Fibroblast of lung (primary cell): ENCODE results near the gene TCP11. TPM values are rescaled to one million over a fixed set of nuclear protein-coding genes. Genes with fewer than 3 reads are reported as not detected.

Experiments used
- DNase-seq, 2 donors: peaks; one replicate each; pipeline versions ENCODE4 v3.0.0 to v3.0.0-alpha.2; 2010; ENCODE audit warnings: low read depth in 2 of 2
- H2AFZ ChIP-seq: 2 replicates; pipeline ENCODE4 v1.5.1; 2012; ENCODE audit warnings: low read length, control low read depth, inconsistent platforms
- H3K27ac ChIP-seq: 2 replicates; pipeline ENCODE4 v1.5.1; 2011; ENCODE audit warnings: low read length, control low read depth; ENCODE audit not compliant: insufficient read depth
- H3K27me3 ChIP-seq: 2 replicates; pipeline ENCODE4 v1.5.1; 2011; ENCODE audit warnings: mild to moderate bottlenecking, low read length; ENCODE audit not compliant: control insufficient read depth, insufficient read depth
- H3K36me3 ChIP-seq: 2 replicates; pipeline ENCODE4 v1.5.1; 2011; ENCODE audit warnings: low read length; ENCODE audit not compliant: control insufficient read depth, insufficient read depth
- H3K4me1 ChIP-seq: 2 replicates; pipeline ENCODE4 v1.5.1; 2011; ENCODE audit warnings: low read length; ENCODE audit not compliant: control insufficient read depth, insufficient read depth; ENCODE audit errors: extremely low read depth
- H3K4me2 ChIP-seq: 2 replicates; pipeline ENCODE4 v1.5.1; 2011; ENCODE audit warnings: low read length, control low read depth; ENCODE audit not compliant: insufficient read depth; ENCODE audit errors: extremely low read depth
- H3K4me3 ChIP-seq, 4 experiments: fragments of 200-600 bp in 1 of 4; sonication (generic) in 1 of 4; replicated peaks in 1 of 4; 2 replicates each; pipeline ENCODE4 v1.5.1; 2011 to 2016; ENCODE audit warnings: low read length in 4 of 4, low read depth in 3 of 4, mild to moderate bottlenecking in 3 of 4, control low read depth in 2 of 4, inconsistent platforms in 1 of 4, mixed read lengths in 1 of 4; ENCODE audit not compliant: insufficient read depth in 1 of 4; ENCODE audit errors: control extremely low read depth in 1 of 4
- H3K79me2 ChIP-seq: 2 replicates; pipeline ENCODE4 v1.5.1; 2012; ENCODE audit warnings: mild to moderate bottlenecking, low read length, inconsistent platforms; ENCODE audit not compliant: control insufficient read depth, insufficient read depth
- H3K9ac ChIP-seq: 2 replicates; pipeline ENCODE4 v1.5.1; 2011; ENCODE audit warnings: mild to moderate bottlenecking, low read length, control low read depth; ENCODE audit not compliant: insufficient read depth
- H3K9me3 ChIP-seq: 2 replicates; pipeline ENCODE4 v1.5.1; 2012; ENCODE audit warnings: low read depth, low read length; ENCODE audit not compliant: control insufficient read depth, insufficient read depth
- H4K20me1 ChIP-seq: 2 replicates; pipeline ENCODE4 v1.5.1; 2011; ENCODE audit warnings: low read length; ENCODE audit not compliant: control insufficient read depth, insufficient read depth; ENCODE audit errors: extremely low read depth
- CTCF ChIP-seq, 2 donors: IDR thresholded peaks in 1 of 2; conservative IDR thresholded peaks in 1 of 2; 1 replicate in 1 of 2; 2 replicates in 1 of 2; pipeline ENCODE4 v1.5.1; 2011 to 2012; ENCODE audit warnings: low read length in 2 of 2, control low read depth in 1 of 2, inconsistent platforms in 1 of 2, low read depth in 1 of 2, mild to moderate bottlenecking in 1 of 2
- EZH2 ChIP-seq: IDR thresholded peaks from 2 replicates; pipeline ENCODE4 v1.5.1; 2012; ENCODE audit warnings: low read length, control low read depth, mild to moderate bottlenecking; ENCODE audit errors: missing control alignments
- polyA plus RNA-seq, 2 donors: library from polyadenylated mRNA; depleted of rRNA in 1 of 2; stranded (reverse) in 1 of 2; unstranded in 1 of 2; fragments of >200 nt; gene quantifications; 2 replicates each; pipeline ENCODE4 v1.2.1, GENCODE V29; 2011 to 2012; ENCODE audit warnings: missing spikeins in 1 of 2
- total RNA-seq: library from RNA; depleted of rRNA; stranded (reverse); fragments of >200 nt; gene quantifications from 2 replicates; pipeline ENCODE4 v1.2.1, GENCODE V29; 2014

TCP11 gene
- total and polyA plus RNA-seq, 2 donors (not counting 1 experiment from before 2014, with no cell fraction given) = 0.17 to 0.24 TPM

- no peak overlapping the region for H3K4me2 ChIP-seq
- no peak overlapping the region for H3K9ac ChIP-seq
Observed at GRCh38 chr6:35170891-35171290, 29.8 kb upstream of the TCP11 start.

GRCh38 chr6:35170166-35170565 lies 29.0 kb upstream of the TCP11 start:
- no peaks in the 10 kb centered on the region for H3K36me3 ChIP-seq
- H3K79me2 ChIP-seq = no peaks in the 10 kb centered on the region
- peak overlapping the region; percentile 31 for H3K27ac ChIP-seq
- no peak overlapping the region for H3K9ac ChIP-seq
- no peaks in the 10 kb centered on the region for H4K20me1 ChIP-seq
- no peak overlapping the region for H3K4me2 ChIP-seq
- no peak overlapping the region for H3K4me3 ChIP-seq
- H3K27me3 ChIP-seq = no peaks in the 10 kb centered on the region
- no peaks in the 10 kb centered on the region for H3K9me3 ChIP-seq
- no peak for DNase-seq
- H3K4me1 ChIP-seq = peaks cover 10% of the 10 kb centered on the region
- TF ChIP-seq CTCF (conservative IDR thresholded peaks at IDR 0.05 in 1 of 2, IDR thresholded peaks at IDR 0.05 in 1 of 2; ENCODE audit: low read depth in 1 of 2, low read length in 2 of 2) (no peak), EZH2 (no peak)
- no peak overlapping the region for H2AFZ ChIP-seq

More at GRCh38 chr6:35170891-35171290, 29.8 kb upstream of the TCP11 start:
- Histone ChIP-seq H2AFZ (no peak overlapping the region), H3K27ac (no peak overlapping the region), H3K4me1 (peaks cover 10% of the 10 kb centered on the region), H3K9me3 (no peaks in the 10 kb centered on the region), H3K36me3 (no peaks in the 10 kb centered on the region), H3K4me3 (no peak overlapping the region), H4K20me1 (no peaks in the 10 kb centered on the region), H3K79me2 (no peaks in the 10 kb centered on the region), H3K27me3 (no peaks in the 10 kb centered on the region)
- TF ChIP-seq EZH2 (no peak), CTCF (conservative IDR thresholded peaks at IDR 0.05 in 1 of 2, IDR thresholded peaks at IDR 0.05 in 1 of 2; ENCODE audit: low read depth in 1 of 2, low read length in 2 of 2) (no peak)
- no peak for DNase-seq

GRCh38 chr6:35168461-35168861 lies 27.3 kb upstream of the TCP11 start:
- Histone ChIP-seq H3K4me2 (no peak overlapping the region), H2AFZ (no peak overlapping the region), H3K79me2 (no peaks in the 10 kb centered on the region), H3K27me3 (no peaks in the 10 kb centered on the region), H3K36me3 (no peaks in the 10 kb centered on the region), H4K20me1 (no peaks in the 10 kb centered on the region), H3K4me1 (peaks cover 10% of the 10 kb centered on the region), H3K4me3 (no peak overlapping the region), H3K27ac (no peak overlapping the region), H3K9me3 (no peaks in the 10 kb centered on the region), H3K9ac (no peak overlapping the region)
- no peak for DNase-seq
- TF ChIP-seq EZH2 = no peak
- TF ChIP-seq CTCF (conservative IDR thresholded peaks at IDR 0.05 in 1 of 2, IDR thresholded peaks at IDR 0.05 in 1 of 2; ENCODE audit: low read depth in 1 of 2, low read length in 2 of 2) = no peak
